H1 (cell line): ENCODE data around the gene SCN1B. TPM values are rescaled to one million over a fixed set of nuclear protein-coding genes. Genes with fewer than 3 reads are reported as not detected.

Experiments
- CTCF ChIA-PET: fragments of 300-600 bp; sonication (Branson Sonifier 250); formaldehyde crosslinking; loops from one replicate; lab custom pipeline; 2021; ENCODE audit not compliant: partially characterized antibody; lab: Charles Lee
- POLR2A ChIA-PET: fragments of 300-600 bp; sonication (Branson Sonifier 250); formaldehyde crosslinking; loops from one replicate; lab custom pipeline; 2021; ENCODE audit warnings: inconsistent platforms; ENCODE audit not compliant: partially characterized antibody; lab: Charles Lee
- DNase-seq, 2 experiments: peaks; one replicate each; pipeline versions ENCODE4 v3.0.0 to v3.0.0-alpha.2; 2010 to 2022; ENCODE audit warnings: low spot score in 2 of 2, low read depth in 1 of 2, mixed read lengths in 1 of 2
- FAIRE-seq: peaks from 2 replicates; lab custom pipeline; 2011; peaks lifted over from hg19 to GRCh38; lab: Jason Lieb, UNC
- H2AFZ ChIP-seq: 2 replicates; pipeline ENCODE4 v1.8.1; 2012; ENCODE audit warnings: low read length, inconsistent platforms
- H2AK5ac ChIP-seq: 2 replicates; pipeline ENCODE4 v1.6.1; 2013; ENCODE audit warnings: low read depth, low read length
- H2BK120ac ChIP-seq: replicated peaks from 2 replicates; pipeline ENCODE3; 2013; ENCODE audit warnings: low read depth, low read length, inconsistent platforms
- H2BK12ac ChIP-seq: 2 replicates; pipeline ENCODE4 v1.6.1; 2013; ENCODE audit warnings: low read depth, low read length
- H2BK15ac ChIP-seq: 2 replicates; pipeline ENCODE4 v1.6.1; 2013; ENCODE audit warnings: low read length
- H2BK20ac ChIP-seq: 2 replicates; pipeline ENCODE4 v1.6.1; 2013; ENCODE audit warnings: low read length
- H2BK5ac ChIP-seq: 2 replicates; pipeline ENCODE4 v1.6.1; 2013; ENCODE audit warnings: low read depth, low read length
- H3K14ac ChIP-seq: 2 replicates; pipeline ENCODE4 v1.6.1; 2013; ENCODE audit warnings: inconsistent platforms; ENCODE audit not compliant: insufficient read length
- H3K18ac ChIP-seq: 2 replicates; pipeline ENCODE4 v1.6.1; 2013; ENCODE audit warnings: low read length; ENCODE audit errors: extremely low read depth
- H3K23ac ChIP-seq: 2 replicates; pipeline ENCODE4 v1.6.1; 2013; ENCODE audit warnings: inconsistent platforms; ENCODE audit not compliant: insufficient read length
- H3K23me2 ChIP-seq: 2 replicates; pipeline ENCODE4 v1.6.1; 2013; ENCODE audit warnings: low read depth, low read length
- H3K27ac ChIP-seq: 2 replicates; pipeline ENCODE4 v1.6.1; 2011; ENCODE audit warnings: low read depth, low read length, inconsistent platforms
- H3K27me3 ChIP-seq, 4 experiments: replicated peaks in 1 of 4; 1 replicate in 1 of 4; 2 replicates in 3 of 4; pipeline versions ENCODE4 v1.6.1 to v1.8.1; 2011 to 2013; ENCODE audit warnings: low read length in 3 of 4, mild to moderate bottlenecking in 3 of 4, inconsistent platforms in 2 of 4, mixed read lengths in 2 of 4, moderate library complexity in 1 of 4; ENCODE audit not compliant: control insufficient read depth in 3 of 4, insufficient read depth in 3 of 4; ENCODE audit errors: extremely low read depth in 1 of 4
- H3K36me3 ChIP-seq, 4 experiments: 2 replicates each; pipeline versions ENCODE4 v1.6.1 to v1.8.1; 2011 to 2013; ENCODE audit warnings: mild to moderate bottlenecking in 4 of 4, low read length in 3 of 4, moderate library complexity in 2 of 4, control low read depth in 1 of 4, inconsistent platforms in 1 of 4; ENCODE audit not compliant: insufficient read depth in 4 of 4, control insufficient read depth in 2 of 4
- H3K4ac ChIP-seq: replicated peaks from 2 replicates; pipeline ENCODE3; 2013; ENCODE audit warnings: low read length, low read depth, mixed read lengths, inconsistent platforms; ENCODE audit not compliant: insufficient read length
- H3K4me1 ChIP-seq, 4 experiments: replicated peaks in 1 of 4; 1 replicate in 1 of 4; 2 replicates in 3 of 4; pipeline versions ENCODE4 v1.6.1 to v1.8.1; 2011 to 2013; ENCODE audit warnings: low read length in 3 of 4, inconsistent platforms in 2 of 4, mixed read lengths in 1 of 4; ENCODE audit not compliant: insufficient read depth in 4 of 4, control insufficient read depth in 3 of 4
- H3K4me2 ChIP-seq, 2 experiments: 2 replicates each; pipeline versions ENCODE4 v1.6.1 to v1.8.1; 2011 to 2013; ENCODE audit warnings: low read depth in 2 of 2, low read length in 2 of 2, control low read depth in 1 of 2, inconsistent platforms in 1 of 2, mild to moderate bottlenecking in 1 of 2; ENCODE audit not compliant: insufficient read depth in 1 of 2
- H3K4me3 ChIP-seq, 4 experiments: fragments of 200-600, 300-600 bp in 1 of 4; sonication (generic), shearing (Covaris generic), sonication (Bioruptor Twin) in 1 of 4; 2 replicates each; pipeline versions ENCODE4 v1.5.1 to v1.8.1; 2011 to 2016; ENCODE audit warnings: low read length in 4 of 4, low read depth in 3 of 4, control low read depth in 2 of 4, inconsistent platforms in 2 of 4, mild to moderate bottlenecking in 2 of 4, mixed read lengths in 1 of 4, moderate library complexity in 1 of 4; ENCODE audit not compliant: insufficient read depth in 2 of 4; ENCODE audit errors: extremely low read depth in 1 of 4
- H3K56ac ChIP-seq: replicated peaks from 2 replicates; pipeline ENCODE3; 2013; ENCODE audit warnings: low read depth, mild to moderate bottlenecking, mixed read lengths, low read length, inconsistent platforms; ENCODE audit not compliant: insufficient read length
- H3K79me1 ChIP-seq: 2 replicates; pipeline ENCODE4 v1.6.1; 2013; ENCODE audit warnings: low read depth, low read length, control low read depth
- H3K79me2 ChIP-seq, 2 experiments: 2 replicates each; pipeline versions ENCODE4 v1.6.1 to v1.8.1; 2012 to 2013; ENCODE audit warnings: low read length in 2 of 2, mild to moderate bottlenecking in 2 of 2, inconsistent platforms in 1 of 2; ENCODE audit not compliant: insufficient read depth in 2 of 2, control insufficient read depth in 1 of 2
- H3K9ac ChIP-seq, 4 experiments: replicated peaks in 1 of 4; 1 replicate in 1 of 4; 2 replicates in 3 of 4; pipeline versions ENCODE4 v1.6.1 to v1.8.1; 2011 to 2013; ENCODE audit warnings: low read depth in 3 of 4, low read length in 3 of 4, control low read depth in 2 of 4, mild to moderate bottlenecking in 2 of 4, moderate library complexity in 2 of 4, inconsistent platforms in 1 of 4; ENCODE audit errors: extremely low read depth in 1 of 4
- H3K9me3 ChIP-seq, 2 experiments: 2 replicates each; pipeline versions ENCODE4 v1.6.1 to v1.8.1; 2012 to 2013; ENCODE audit warnings: mild to moderate bottlenecking in 2 of 2, moderate library complexity in 2 of 2, control low read depth in 1 of 2, inconsistent platforms in 1 of 2, low read depth in 1 of 2, low read length in 1 of 2, mixed read lengths in 1 of 2; ENCODE audit not compliant: insufficient read depth in 2 of 2
- H4K20me1 ChIP-seq, 2 experiments: replicated peaks in 1 of 2; 2 replicates each; pipeline versions ENCODE3 to v1.8.1; 2011 to 2013; ENCODE audit warnings: inconsistent platforms in 2 of 2, low read length in 2 of 2, mild to moderate bottlenecking in 1 of 2; ENCODE audit not compliant: insufficient read depth in 2 of 2, control insufficient read depth in 1 of 2
- H4K5ac ChIP-seq: 2 replicates; pipeline ENCODE4 v1.6.1; 2013; ENCODE audit warnings: low read length, low read depth, mixed read lengths, inconsistent platforms; ENCODE audit not compliant: insufficient read length
- H4K8ac ChIP-seq: 2 replicates; pipeline ENCODE4 v1.8.0; 2013; ENCODE audit warnings: mild to moderate bottlenecking, moderate library complexity, low read length, inconsistent platforms; ENCODE audit not compliant: insufficient read depth; ENCODE audit errors: extremely low read depth
- H4K91ac ChIP-seq: replicated peaks from 2 replicates; pipeline ENCODE3; 2013; ENCODE audit warnings: low read length, mixed read lengths, inconsistent platforms; ENCODE audit not compliant: insufficient read length
- BCL11A ChIP-seq, 2 experiments: IDR thresholded peaks; one replicate each; pipeline ENCODE4 v1.6.1; 2011; ENCODE audit warnings: low read depth in 2 of 2, low read length in 2 of 2, mild to moderate bottlenecking in 2 of 2
- JUN ChIP-seq: IDR thresholded peaks from 2 replicates; pipeline ENCODE4 v1.6.1; 2011; ENCODE audit warnings: low read depth, mild to moderate bottlenecking, improper control_type of control experiment, low read length
- KDM1A ChIP-seq: fragments of 200-600, 300-600 bp; sonication (generic); IDR thresholded peaks from 2 replicates; pipeline ENCODE4 v1.7.1; 2016; ENCODE audit warnings: mild to moderate bottlenecking, low read length, borderline replicate concordance
- SRF ChIP-seq: IDR thresholded peaks from 2 replicates; pipeline ENCODE4 v1.6.1; 2011; ENCODE audit warnings: mild to moderate bottlenecking, low read depth, low read length, moderate library complexity
- WGBS, 2 experiments: shearing (Covaris generic) in 1 of 2; methylation state at CpG; one replicate each; pipeline versions ENCODE4 v1.1.6 to v1.1.7; 2013 to 2015; ENCODE audit warnings: low lambda C conversion rate in 2 of 2, mixed read lengths in 2 of 2, inconsistent platforms in 1 of 2, low coverage in 1 of 2, missing lambda C conversion rate in 1 of 2; ENCODE audit not compliant: insufficient replicate concordance in 2 of 2, insufficient coverage in 1 of 2, insufficient read length in 1 of 2; ENCODE audit errors: extremely low coverage in 1 of 2, missing lambda C conversion rate in 1 of 2; 5-methylcytosine and 5-hydroxymethylcytosine counted together
- polyA plus RNA-seq, 7 experiments: library from polyadenylated mRNA; depleted of rRNA in 3 of 7; stranded (reverse) in 5 of 7; unstranded in 2 of 7; fragments of >200 nt in 5 of 7; fragments of 200-250 nt in 2 of 7; gene quantifications; 1 replicate in 5 of 7; 2 replicates in 1 of 7; 4 replicates in 1 of 7; pipeline versions ENCODE4 v1.2.1 to v1.2.3, GENCODE V29; 2011 to 2013; ENCODE audit warnings: missing spikeins in 2 of 7, mixed read lengths in 2 of 7
- total RNA-seq: library from RNA; stranded (reverse); fragmentation: NEBNext Ultra II Directional; extraction: Animal tissue kit (Norgen Biotek cat#: 25700); gene quantifications from 2 replicates; pipeline ENCODE4 v1.2.1, GENCODE V29; 2021

The SCN1B gene
- total and polyA plus RNA-seq, 2 of the 8 experiments (the other 6 are each of a cell fraction or from before 2014, with no cell fraction given): 3.1 to 3.5 TPM

GRCh38 chr19:35066121-35066520, 35.9 kb downstream of the SCN1B start:
- Histone ChIP-seq H3K4me1 (peaks cover 3 to 13% (median 11%) of the 10 kb centered on the region in 4 experiments), H3K4me2 (no peak overlapping the region), H2AK5ac (no peak overlapping the region), H3K27me3 (peaks cover 0 to 2% (median 0%) of the 10 kb centered on the region in 4 experiments; a peak in 1 of 7 replicates), H3K23me2 (no peaks in the 10 kb centered on the region; the same call in 1 of the 2 replicates), H2AFZ (no peak overlapping the region), H3K9me3 (peaks cover 3 to 4% of the 10 kb centered on the region in 2 experiments; a peak in 3 of 4 replicates), H3K4ac (no peak overlapping the region), H2BK5ac (no peak overlapping the region), H2BK120ac (no peak overlapping the region), H2BK12ac (0 out of 2 replicates have a peak overlapping the region, but pooled peaks have one; percentile 88), H2BK20ac (no peak overlapping the region), H4K5ac (no peak overlapping the region), H3K9ac (no peak overlapping the region), H4K91ac (no peak overlapping the region), H3K27ac (no peak overlapping the region), H3K79me2 (no peaks in the 10 kb centered on the region), H3K79me1 (no peaks in the 10 kb centered on the region), H4K8ac (no peak overlapping the region; the same call in 1 of the 2 replicates), H2BK15ac (no peak overlapping the region), H3K4me3 (no peak overlapping the region), H3K36me3 (no peaks in the 10 kb centered on the region), H3K14ac (no peak overlapping the region), H4K20me1 (no peaks in the 10 kb centered on the region), H3K18ac (no peak overlapping the region), H3K56ac (no peak overlapping the region), H3K23ac (no peak overlapping the region)
- TF ChIP-seq KDM1A (no peak), SRF (no peak), JUN (no peak), BCL11A (IDR thresholded peaks at IDR 0.05; ENCODE audit: low read depth in 2 of 2, low read length in 2 of 2) (no peak)
- WGBS, 2 experiments: 93% methylated on average over 14 of the region's 15 CpGs; no CpG with 5 or more reads in 1 of the 2 experiments
- ChIA-PET POLR2A (interaction anchor here (0.9 to 3.0 kb wide), 11 partner anchors 8 to 188 kb away, joined by 3 to 26 read pairs (median 7); partner anchors contain the start of genes FXYD3, FXYD5 and FXYD7), CTCF (interaction anchor here (0.7 to 5.0 kb wide), 29 partner anchors 7 to 404 kb away, joined by 3 to 73 read pairs (median 7); partner anchors contain the start of genes FXYD3, FXYD7 and LGI4)
- FAIRE-seq (no peak), DNase-seq (no peak)
